HG03342 (cell line): Measurements from ENCODE around the gene MAML2.
"Not testable (repeated sequence)": the region's sequence is repeated elsewhere in the genome, so short reads cannot be mapped to it uniquely, and the experiment has no call there.

ENCODE experiments used
- ATAC-seq: cut with Tn5 transposase; IDR thresholded peaks from one replicate; pipeline ENCODE4 v1.9.1; 2021; ENCODE audit warnings: mild to moderate bottlenecking, moderate library complexity; ENCODE audit not compliant: unreplicated experiment

Gene MAML2

DNA sequence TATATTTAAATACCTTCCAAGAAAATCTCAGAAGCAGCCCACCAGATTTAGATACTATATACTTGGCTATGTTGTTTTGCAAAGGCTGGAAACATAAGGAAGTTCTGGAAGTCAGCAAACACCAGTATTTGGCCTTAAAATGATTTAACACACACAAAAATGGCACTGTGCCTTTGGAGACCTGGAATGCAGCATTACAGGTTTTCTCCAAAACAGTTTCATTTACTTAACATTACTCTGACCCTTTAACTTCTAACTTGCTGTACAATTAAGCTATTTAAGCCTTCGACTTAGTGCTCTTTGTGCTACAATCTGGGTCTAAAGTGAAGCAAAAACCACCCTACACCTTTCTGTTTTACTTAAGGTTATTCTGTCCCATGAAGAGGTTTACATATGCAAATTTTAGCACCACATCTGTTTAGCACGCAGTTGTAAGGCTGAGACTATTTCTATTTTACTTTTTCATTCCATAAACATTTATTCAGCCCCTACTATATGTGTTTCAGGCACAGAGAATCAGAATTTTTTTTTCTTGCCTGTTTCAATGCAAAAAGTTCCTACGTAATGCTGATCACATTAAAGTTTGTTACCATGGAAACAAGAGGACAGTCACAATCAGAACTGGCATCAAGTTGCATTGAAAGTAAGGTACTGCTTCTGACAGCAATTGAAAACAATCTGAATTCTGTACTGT is 70.3 kb downstream of the MAML2 start:
- peak; percentile 76 for ATAC-seq

DNA sequence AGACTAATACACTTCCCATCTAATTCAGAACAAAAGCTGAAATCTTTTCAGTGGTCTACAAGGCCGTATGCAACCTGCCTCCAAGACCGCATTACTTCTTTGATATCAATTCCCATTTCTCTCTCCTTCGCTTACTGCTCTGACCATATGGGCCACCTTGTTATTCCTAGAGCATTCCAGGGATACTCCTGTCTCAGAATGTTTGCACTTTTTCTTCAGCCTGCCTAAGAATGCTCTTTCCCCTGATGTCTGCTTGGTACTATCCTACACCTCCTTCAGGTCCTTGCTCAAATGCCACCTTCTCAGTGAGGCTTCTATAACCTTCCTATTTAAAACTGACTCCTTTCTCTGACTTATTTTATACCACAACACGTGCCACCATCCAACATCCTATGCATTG is 71.2 kb downstream of the MAML2 start:
- no peak for ATAC-seq

DNA sequence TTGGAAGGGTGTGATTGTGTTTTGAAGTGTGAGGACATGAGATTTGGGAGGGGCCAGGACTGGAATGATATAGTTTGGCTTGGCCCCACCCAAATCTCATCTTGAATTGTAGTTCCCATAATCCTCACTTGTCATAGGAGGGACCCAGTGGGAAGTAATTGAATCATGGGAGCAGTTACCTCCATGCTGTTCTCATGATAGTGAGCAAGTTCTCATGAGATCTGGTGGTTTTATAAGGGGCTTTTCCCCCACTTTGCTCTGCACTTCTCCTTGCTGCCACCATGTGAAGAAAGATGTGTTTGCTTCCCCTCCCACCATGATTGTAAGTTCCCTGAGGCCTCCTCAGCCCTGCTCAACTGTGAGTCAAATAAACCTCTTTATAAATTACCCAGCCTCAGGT is 71.6 kb downstream of the MAML2 start:
- ATAC-seq = not testable (repeated sequence)

DNA sequence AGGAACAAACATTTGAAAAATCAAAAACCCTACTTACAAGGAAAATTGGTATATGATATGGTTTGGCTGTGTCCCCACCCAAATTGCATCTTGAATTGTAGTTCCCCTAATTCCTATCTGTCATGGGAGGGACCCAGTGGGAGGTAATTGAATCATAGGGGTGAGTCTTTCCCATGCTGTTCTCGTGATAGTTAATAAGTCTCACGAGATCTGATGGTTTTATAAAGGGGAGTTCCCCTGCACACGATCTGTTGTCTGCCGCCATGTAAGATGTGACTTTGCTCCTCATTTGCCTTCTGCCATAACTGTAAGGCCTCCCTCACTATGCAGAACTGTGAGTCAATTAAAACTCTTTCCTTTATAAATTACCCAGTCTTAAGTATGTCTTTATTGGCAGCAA is 74.5 kb downstream of the MAML2 start:
- ATAC-seq = not testable (repeated sequence)

DNA sequence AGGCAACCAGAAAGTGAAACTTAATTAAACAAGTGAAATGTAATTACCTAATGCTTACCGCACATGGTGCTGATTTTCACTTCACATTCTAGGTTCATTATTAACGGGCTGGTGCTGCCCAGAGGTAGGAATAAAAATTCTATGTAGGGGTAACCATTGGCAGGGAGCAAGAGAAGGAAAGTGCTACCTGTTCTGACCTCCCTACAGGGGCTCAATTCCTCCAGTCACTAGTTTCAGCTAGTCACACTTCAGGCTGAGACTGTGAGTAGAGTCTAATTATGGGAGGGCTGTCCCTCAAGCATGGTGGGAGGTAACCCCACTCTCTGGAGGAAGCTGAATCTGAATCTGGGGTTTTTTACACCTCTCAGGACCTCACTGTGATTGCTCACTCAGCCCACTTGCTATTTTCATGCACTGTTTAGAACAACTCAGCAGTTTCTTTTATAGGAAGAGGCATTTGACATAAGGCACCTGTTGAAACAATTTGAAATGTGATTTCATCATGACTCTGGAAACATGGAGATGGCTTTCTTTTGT is 75.4 kb downstream of the MAML2 start:
- peak; percentile 94 for ATAC-seq

DNA sequence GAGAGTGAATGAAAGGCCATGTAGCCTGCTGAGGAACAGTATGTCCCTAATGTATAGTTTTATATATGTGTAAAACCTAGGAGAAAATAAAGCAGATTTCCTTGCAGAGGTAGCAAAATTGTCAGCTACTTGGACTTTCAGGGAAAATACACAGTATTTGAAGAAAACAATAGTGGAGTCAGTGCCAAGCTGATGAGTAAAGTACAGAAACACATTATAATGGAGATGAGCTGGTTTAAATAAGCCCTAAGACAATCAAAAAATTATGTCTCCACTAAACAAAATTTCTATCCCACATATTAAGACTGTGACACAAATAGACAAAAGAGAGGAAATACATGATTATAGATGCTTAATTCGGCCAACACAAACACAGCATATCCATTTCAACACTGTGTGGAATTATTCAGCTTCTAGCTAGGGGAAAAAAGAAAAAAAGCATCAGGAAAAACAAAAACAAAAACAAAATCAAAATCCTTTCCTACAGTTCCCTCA is 75.9 kb downstream of the MAML2 start:
- ATAC-seq = no peak

DNA sequence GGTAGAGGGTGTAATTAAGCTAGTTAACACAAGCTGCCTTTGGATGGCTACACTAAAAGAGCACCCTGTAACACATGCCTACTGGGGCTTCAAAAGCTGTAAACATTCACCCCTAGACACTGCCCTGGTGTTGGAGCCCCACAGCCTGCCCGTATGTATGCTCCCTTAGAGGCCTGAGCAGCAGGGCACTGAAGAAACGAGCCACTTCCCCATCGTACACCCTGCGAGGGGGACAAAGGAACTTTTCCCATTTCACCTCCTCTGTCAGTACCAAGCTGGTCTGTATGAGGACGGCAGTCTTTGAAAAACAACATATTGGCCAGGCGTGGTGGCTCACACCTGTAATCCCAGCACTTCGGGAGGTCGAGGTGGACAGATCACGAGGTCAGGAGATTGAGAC is 77.0 kb downstream of the MAML2 start:
- ATAC-seq = no peak

DNA sequence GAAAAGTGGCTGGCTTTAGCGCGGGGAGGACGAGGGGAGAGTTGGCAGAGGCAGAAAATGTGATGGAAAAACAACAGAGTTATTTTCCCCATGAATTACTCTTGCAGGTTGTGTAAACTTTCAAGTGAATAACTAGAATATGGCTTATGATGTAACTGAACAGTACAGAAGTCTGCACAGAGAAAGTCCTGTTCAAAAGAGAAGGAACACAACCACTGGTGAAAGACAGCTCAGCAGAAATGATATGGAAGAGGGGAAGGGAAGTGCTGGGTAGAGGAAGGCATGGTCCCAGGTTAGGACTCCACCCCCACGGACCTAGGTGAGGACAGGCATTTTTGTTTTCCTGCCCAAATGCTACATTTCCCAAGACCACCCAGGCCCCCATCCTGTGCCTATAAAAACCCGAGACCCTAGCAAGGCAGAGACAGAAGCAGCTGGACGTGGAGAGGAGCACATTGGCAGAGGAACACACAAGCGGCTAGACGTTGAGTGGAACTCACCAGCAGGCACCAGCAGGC is 77.7 kb downstream of the MAML2 start:
- ATAC-seq = no peak

DNA sequence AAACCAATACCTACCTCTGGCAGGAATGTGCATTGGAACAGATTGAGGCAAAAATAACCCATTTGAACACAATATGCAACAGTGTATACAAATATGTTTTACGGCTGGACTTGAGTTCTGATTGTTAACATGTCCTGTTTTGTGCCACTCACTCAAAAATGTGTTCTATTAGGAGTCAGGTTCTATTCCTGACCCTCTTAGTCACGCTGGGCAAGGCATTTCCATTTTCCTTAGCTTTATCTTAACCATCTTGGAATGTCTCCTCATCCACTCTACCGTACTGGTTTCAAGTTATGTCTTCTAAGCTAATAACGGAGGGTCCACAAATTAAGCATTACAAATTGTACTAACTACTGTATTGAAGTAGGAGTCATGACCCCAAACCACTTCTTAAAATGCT is 78.6 kb downstream of the MAML2 start:
- no peak for ATAC-seq

DNA sequence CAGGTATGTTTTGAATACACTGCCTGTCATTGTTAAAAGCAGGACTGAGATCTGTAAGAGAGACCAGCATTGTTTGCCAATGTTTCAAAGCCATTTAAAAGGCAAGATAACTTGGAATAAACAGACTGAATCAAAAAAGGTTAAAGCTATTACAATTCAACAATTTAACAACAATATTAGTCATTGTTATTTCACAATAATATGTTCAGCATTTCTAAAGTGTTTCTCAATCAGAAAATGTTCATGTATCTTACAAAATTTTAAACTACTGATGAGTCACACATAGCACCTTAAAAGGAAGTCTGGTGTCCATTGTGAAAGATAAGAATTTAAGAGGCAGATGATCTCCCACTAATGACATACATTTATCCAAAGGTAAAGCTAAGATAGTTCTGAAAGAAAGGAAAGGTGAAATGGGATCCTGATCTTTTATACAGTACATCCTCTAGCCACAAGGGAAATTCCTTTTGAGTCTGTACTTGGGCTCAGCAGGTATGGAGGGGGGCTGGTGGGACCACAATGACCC is 79.7 kb downstream of the MAML2 start:
- no peak for ATAC-seq

DNA sequence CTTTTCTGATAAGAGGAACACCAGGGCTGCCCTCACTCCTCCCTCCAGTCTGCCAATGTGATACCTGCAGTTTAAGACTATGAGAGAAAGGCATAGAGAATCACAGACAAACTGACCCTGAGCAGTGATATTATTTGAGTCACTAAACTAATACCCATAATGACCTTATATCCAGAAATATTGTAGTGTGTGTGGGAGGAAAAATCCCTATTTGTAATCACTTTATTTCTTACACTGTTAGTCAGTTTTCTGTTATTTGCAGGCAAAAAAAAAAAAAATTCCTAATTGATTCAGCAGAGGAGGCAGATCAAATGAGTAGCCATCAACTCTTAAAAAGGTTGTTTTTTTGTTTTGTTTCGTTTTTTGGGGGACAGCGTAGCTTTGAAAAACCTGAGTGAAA is 82.5 kb downstream of the MAML2 start:
- no peak for ATAC-seq

DNA sequence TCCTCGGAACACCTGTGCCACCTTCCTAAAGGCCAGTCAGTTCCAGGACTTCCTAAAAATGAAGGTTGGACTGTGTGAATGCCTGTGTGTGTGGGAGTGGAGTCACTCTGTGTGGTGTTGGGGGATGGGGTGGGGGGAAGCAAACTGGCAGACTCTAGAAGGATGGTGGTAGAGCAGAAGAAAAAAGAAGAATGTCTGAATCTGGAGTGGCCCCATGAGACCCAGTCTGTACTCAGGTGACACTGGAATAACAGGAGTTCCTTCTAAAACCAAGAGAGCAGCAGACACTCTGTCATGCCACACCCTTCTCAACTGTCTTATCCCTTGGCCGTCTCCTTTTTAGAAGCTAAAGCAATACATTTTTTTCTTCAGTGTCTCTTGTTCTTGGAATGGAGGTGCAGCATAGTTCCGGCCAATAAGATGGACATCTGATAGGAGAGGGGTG is 82.9 kb downstream of the MAML2 start:
- ATAC-seq = no peak

DNA sequence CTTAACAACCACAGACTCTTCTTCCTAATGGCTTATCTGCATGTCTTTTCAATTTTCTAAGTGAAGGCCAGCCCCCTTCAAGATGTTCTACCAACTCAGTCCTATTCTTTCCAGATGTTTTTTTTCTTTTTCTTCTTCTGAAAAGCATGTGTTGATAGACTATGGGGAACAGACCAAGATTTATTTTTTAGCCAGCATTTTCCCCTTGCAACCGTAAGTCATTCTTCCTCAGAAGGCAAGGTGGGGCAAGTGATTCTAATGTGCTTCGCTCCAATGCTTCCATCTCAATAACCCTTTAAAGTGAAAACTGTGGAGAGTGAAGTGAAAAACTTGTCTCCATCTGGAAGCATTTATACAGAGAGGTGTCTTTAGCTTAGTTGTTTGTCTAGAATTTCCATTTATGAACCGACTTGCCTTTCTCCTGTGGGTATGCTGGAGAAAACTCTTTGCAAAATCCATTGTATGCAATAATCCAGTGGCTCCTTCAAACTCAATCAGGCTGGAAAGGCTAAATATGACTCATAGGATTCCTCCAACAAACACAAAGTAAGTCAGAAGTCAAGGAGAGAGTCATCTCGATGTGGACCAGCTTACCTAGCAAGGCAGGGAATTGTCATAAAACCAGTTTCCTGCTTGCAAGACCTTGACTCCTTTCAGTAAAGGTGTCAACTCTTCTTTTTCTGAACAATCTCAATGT is 83.7 kb downstream of the MAML2 start:
- ATAC-seq = no peak

DNA sequence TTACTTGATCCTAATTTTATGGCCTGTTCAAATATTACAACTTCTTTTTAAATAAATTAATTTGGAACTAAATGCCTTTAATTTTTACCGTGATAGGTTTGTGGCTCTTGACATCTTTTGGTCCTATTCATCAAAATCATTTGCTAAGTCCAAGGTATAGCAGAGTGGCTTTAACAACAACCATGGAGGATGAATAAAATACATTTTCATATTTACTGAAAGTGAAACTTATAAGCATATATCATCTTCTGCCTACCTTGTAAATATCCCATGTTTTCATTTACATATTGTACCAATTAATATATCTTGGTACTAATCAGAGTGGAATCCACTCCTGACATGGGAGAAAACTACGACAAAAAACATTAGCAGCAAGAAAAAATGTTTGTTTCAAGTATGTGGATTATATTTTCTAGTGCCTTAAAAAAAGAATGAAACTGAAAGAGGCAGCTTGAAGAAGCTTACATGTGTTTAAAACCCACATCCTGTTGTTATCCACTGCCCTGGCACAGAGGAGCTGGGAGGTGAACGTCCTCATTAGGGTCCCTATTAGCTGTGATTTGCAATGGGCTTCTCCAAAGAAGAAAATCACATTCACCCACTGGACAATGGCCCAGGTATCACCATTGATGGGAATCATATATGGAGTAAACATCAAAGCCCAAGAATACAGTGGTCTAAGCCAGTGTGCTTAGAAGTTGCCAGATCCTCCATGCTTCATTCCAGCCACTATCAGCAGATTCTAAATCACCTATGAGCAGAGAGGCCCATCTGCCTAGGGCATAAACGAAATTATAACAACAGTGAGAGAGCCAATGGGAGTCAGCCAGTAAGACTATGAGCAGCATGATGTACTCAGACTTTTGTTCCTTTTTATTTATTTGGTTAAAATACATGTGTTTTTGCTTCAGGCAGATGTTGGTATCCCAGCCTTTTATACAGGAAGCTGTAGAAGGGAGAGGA is 84.7 kb downstream of the MAML2 start:
- ATAC-seq = peak; percentile 83

DNA sequence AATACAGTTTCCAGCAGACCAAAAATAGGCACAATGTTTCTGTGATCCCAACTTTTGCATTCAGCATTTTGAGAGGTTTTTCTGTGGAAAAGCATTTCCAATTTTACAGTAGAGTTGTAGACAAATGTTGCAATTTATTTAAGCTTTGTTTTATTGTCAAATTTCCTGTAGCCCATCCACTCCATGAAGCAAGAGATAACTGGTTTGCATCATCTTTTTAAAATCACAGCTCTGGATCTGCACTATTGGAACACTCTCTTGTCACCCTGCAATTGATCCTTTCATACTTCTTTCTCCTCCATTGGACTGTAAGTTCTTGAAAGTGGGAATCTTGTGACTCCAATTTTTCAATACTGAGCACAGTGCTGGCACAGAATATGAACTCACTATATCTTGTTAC is 86.0 kb downstream of the MAML2 start:
- ATAC-seq = no peak

DNA sequence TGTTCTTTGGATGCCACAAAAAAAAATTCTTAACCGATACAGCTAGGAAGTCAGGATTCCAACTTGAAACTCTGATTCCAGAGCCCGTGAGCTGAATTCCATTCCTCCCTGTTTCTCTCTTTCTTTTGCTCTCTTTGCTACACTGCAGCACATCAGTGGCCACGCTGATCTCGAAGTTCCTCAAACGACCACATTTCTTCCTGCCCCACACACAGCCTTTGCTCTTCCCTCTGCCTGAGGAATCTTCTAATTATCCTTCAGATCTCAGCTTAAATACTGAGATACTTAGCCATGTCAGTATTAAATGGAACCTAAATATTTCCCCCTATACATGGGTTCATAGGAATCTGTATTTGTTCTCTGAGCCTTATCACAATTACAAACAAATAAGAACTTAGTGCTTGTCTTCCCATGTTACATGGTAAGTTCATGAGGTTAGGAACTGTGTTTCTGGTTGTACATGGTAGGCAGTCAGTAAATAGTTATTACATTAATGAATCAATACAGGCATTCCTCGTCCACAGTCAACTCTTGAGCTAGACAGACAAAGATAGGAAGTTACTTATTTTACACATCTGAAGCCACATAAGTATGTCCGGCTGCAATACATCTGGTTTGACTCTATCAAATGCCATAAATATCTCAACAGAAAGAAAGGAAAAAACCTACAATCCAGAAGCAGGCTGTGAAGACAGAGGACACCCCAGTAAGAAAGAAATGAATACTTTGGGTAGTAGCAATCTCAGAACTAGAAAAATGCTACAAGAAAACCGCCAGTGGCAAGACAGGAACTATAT is 86.6 kb downstream of the MAML2 start:
- no peak for ATAC-seq

DNA sequence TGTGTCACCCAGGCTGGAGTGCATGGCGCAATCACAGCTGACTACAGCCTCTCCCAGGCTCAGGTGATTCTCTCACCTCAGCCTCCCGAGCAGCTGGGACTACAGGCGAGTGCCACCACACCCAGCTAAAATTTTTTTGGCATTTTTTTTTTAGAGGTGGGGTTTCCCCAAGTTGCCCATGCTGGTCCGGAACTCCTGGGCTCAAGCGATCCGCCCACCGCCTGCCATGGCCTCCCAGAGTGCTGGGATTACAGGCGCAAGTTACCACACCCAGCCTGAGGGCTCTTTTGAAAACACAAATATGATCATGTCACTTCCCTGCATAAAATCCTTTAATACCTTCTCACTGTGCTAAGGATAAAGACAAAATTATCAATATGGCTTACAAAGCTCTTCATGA is 88.1 kb downstream of the MAML2 start:
- ATAC-seq = no peak

DNA sequence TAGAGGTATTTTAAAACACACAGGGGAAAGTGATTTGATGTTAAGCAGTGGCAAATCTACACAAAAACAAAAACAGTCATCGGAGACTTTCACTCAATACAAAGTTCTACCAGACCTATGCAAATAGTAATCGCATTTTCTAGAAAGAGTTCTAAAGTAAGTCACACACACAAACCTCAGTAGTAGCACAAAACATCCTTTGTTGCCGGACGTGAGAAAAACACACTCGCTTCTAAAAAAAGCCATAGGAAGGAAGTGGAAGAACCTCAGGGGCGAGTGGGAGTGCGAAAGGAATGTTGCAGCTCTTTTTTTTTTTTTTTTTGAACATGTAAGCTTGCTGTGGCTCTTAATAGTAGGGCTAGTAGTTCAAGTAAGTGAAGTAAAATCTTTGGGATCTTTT is 88.9 kb downstream of the MAML2 start:
- peak; percentile 47 for ATAC-seq

DNA sequence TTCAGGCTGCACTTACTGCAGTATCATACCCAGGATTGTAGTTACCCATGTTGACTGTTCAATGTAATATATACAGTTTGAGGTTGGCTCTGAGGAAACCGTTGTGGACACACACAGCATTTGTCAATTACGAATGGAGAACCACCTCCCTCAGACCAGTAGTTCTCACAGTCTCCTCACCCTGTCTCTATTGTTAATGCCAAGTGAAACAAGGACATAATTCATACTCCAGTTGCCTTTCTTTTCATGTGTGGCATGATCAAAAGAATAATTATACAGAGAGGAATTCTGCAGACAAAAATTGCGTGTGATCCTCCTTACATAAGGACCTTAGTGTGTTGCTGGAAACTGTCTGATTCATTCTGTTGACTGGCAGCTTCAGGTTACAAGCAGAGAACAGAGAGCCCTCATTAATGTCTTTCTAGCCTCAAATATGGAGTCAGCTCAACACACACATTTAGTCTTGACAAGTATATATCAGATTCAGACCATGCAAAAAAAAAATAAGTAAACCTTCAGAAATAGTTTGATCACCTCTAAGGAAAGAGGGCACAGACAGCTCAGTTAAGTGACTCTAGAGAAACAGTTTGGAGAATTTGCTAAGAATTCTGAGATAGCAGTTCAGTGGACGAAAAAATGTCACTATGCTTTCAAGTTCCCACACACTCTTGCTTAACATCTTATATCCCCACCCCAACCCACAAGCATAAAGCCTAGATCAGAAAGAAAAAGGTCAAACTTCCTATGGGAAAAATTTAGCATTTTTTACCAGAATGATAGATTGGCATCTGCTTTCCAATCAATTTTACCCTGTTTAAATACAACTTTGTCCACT is 96.1 kb downstream of the MAML2 start:
- ATAC-seq = no peak
